Lung (tissue), 12 donors: Measurements from ENCODE around the gene SHLD2. TPM values are rescaled to one million over a fixed set of nuclear protein-coding genes. Genes with fewer than 3 reads are reported as not detected.

Source experiments
- ATAC-seq: fragments of 200-7000 bp; cut with Tn5 transposase; one replicate; pipeline ENCODE4 v1.9.1; 2020; ENCODE audit warnings: moderate number of reproducible peaks; ENCODE audit not compliant: insufficient read depth, low FRiP score
- DNase-seq, 3 donors: peaks; one replicate each; pipeline ENCODE4 v3.0.0-alpha.2; 2013 to 2017
- H3K27ac ChIP-seq, 2 donors: one replicate each; pipeline ENCODE4 v1.5.1; 2013; ENCODE audit warnings: mild to moderate bottlenecking in 2 of 2, moderate library complexity in 2 of 2, control low read depth in 1 of 2, inconsistent platforms in 1 of 2, low read depth in 1 of 2, low read length in 1 of 2
- H3K27me3 ChIP-seq, 3 donors: one replicate each; pipeline ENCODE4 v1.5.1; 2013; ENCODE audit warnings: low read length in 2 of 3; ENCODE audit not compliant: control insufficient read depth in 3 of 3, insufficient read depth in 3 of 3
- H3K36me3 ChIP-seq, 4 donors: one replicate each; pipeline ENCODE4 v1.5.1; 2013; ENCODE audit warnings: low read length in 4 of 4, mild to moderate bottlenecking in 1 of 4, moderate library complexity in 1 of 4; ENCODE audit not compliant: control insufficient read depth in 4 of 4, insufficient read depth in 4 of 4
- H3K4me1 ChIP-seq, 5 donors: one replicate each; pipeline ENCODE4 v1.5.1; 2013; ENCODE audit warnings: low read length in 5 of 5, mild to moderate bottlenecking in 2 of 5, moderate library complexity in 1 of 5; ENCODE audit not compliant: control insufficient read depth in 5 of 5, insufficient read depth in 5 of 5
- H3K4me3 ChIP-seq: one replicate; pipeline ENCODE4 v1.5.1; 2013; ENCODE audit warnings: mild to moderate bottlenecking, control low read depth, moderate library complexity
- H3K9ac ChIP-seq, 2 donors: one replicate each; pipeline ENCODE4 v1.5.1; 2013; ENCODE audit warnings: low read length in 2 of 2, control low read depth in 1 of 2; ENCODE audit not compliant: insufficient read depth in 1 of 2
- H3K9me3 ChIP-seq, 4 donors: one replicate each; pipeline ENCODE4 v1.5.1; 2013; ENCODE audit warnings: low read length in 3 of 4, mild to moderate bottlenecking in 1 of 4, moderate library complexity in 1 of 4; ENCODE audit not compliant: control insufficient read depth in 4 of 4, insufficient read depth in 3 of 4
- WGBS, 2 donors: extraction: QIAGEN DNeasy Blood & Tissue Kit; methylation state at CpG; one replicate each; pipeline ENCODE4 v1.1.7; 2013; 5-methylcytosine and 5-hydroxymethylcytosine counted together
- polyA plus RNA-seq, 2 donors: library from polyadenylated mRNA; stranded (reverse); fragments of 200-250 nt; gene quantifications; one replicate each; pipeline ENCODE4 v1.2.1, GENCODE V29; 2013
- total RNA-seq, 2 donors: library from RNA; depleted of rRNA in 1 of 2; stranded (reverse); fragments of >200 nt in 1 of 2; gene quantifications; one replicate each; pipeline ENCODE4 v1.2.1, GENCODE V29; 2014 to 2021
- TF ChIP-seq, protein P1 (sequence below): IDR thresholded peaks from 2 replicates; pipeline ENCODE4 v1.5.1; 2012; ENCODE audit warnings: mild to moderate bottlenecking; ENCODE audit errors: control extremely low read depth, extremely low read depth
- donor health status: control.
- donor health status: control.
- donor health status: Bipolar disorder and iron deficiency.
- donor health status: healthy.
- donor health status: DM: yes; HTN: yes; CAD: no.

The SHLD2 gene
- total and polyA plus RNA-seq, 4 donors = 12.8 to 34.5 (median 21.1) TPM

DNA sequence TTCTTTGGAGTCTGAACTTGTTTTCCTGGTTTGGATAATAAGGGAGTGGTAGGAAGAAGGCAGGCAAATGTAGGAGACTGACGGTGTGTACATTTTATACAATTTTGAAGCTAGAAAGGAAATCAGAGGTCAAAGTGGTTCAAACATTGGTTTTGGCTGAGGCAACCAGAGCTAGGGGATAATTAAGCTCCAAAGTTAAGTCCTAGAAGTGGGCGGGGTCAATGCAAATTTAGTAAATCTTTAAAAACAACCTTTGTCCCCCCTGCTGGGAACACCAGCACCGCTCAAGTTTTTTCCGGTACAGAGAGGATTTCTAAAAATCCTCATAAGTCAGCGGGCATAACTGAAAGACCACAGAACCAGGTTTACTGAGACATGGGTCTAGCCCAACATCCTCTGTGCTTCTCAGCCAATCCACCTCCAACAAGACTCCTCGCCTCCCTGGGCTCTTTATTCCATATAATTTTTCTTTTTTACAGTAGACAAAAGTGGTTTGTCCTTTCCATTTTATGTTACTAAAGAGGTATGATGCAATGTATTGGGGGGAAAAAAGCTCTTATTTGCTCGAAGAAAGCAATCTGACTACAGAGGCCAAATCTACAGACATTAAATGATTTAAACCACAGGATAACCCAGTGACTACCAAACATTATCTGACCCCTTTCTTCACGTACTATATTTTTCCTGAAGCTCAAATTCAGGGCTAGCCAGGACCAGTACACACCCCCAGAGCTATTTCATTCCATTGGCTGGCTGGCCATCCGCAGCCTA is 2.0 kb upstream of the SHLD2 start:
- Histone ChIP-seq H3K4me1 (peaks cover 4 to 36% (median 15%) of the 10 kb centered on the region in 5 donors), H3K4me3 (peak overlapping the region; percentile 32), H3K9me3 (no peaks in the 10 kb centered on the region), H3K36me3 (peaks cover 0 to 3% (median 2%) of the 10 kb centered on the region in 4 donors), H3K27me3 (no peaks in the 10 kb centered on the region), H3K9ac (peak overlapping the region; percentile 16 to 43), H3K27ac (peak overlapping the region in 1 of 2 donors; percentile 48)
- TF ChIP-seq, protein P1, sequence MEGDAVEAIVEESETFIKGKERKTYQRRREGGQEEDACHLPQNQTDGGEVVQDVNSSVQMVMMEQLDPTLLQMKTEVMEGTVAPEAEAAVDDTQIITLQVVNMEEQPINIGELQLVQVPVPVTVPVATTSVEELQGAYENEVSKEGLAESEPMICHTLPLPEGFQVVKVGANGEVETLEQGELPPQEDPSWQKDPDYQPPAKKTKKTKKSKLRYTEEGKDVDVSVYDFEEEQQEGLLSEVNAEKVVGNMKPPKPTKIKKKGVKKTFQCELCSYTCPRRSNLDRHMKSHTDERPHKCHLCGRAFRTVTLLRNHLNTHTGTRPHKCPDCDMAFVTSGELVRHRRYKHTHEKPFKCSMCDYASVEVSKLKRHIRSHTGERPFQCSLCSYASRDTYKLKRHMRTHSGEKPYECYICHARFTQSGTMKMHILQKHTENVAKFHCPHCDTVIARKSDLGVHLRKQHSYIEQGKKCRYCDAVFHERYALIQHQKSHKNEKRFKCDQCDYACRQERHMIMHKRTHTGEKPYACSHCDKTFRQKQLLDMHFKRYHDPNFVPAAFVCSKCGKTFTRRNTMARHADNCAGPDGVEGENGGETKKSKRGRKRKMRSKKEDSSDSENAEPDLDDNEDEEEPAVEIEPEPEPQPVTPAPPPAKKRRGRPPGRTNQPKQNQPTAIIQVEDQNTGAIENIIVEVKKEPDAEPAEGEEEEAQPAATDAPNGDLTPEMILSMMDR = no peak
- no peak for ATAC-seq
- peak; percentile 16 to 66 (median 65) for DNase-seq
- 5 to 11% methylated on average over 9 of the region's 9 CpGs for WGBS, 2 donors

DNA sequence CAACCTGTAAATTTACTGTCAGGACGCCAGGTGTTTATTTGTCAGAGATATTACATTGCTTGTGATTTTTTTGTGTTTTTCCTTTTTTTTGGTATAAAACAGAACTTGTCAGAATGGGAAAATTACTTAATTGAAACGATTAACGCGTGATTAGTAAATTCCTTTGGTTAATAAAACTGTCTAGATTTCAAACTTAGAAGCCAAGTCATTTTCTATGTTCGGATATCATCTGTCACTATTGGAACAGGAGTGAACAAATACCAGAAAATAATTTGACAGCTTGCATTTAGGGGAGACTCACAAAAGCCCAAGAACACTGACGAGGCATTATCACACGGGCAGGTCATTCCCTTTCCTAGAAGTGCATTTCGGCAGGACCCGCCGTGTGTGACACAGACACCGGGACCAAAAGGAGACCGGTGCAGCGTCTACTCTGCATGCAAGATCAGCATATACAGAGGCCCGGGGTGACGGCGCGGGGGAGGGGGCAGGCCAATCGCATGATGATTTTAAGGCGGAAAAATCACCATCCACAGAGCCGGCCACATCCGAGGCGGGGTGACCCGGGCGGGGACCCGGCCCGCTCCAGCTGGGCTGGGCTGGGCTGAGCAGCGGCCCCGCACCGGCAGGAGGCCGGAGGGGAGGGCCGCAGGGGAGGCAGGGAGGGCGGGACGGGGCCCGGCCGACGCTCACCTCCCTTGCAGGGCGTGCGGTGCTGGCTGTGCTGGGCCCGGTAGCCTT is 1.2 kb upstream of the SHLD2 start:
- Histone ChIP-seq H3K27me3 (no peaks in the 10 kb centered on the region), H3K4me3 (peak overlapping the region; percentile 66), H3K9me3 (no peaks in the 10 kb centered on the region), H3K36me3 (peaks cover 0 to 4% (median 2%) of the 10 kb centered on the region in 4 donors), H3K4me1 (peaks cover 4 to 36% (median 15%) of the 10 kb centered on the region in 5 donors), H3K27ac (peak overlapping the region; percentile 98 to 100), H3K9ac (peak overlapping the region; percentile 31 to 43)
- DNase-seq (peak; percentile 70 to 72 (median 70)), ATAC-seq (peak; percentile 13)
- TF ChIP-seq, protein P1 = no peak
- 1% methylated on average over 29 to 39 of the region's 39 CpGs for WGBS, 2 donors

DNA sequence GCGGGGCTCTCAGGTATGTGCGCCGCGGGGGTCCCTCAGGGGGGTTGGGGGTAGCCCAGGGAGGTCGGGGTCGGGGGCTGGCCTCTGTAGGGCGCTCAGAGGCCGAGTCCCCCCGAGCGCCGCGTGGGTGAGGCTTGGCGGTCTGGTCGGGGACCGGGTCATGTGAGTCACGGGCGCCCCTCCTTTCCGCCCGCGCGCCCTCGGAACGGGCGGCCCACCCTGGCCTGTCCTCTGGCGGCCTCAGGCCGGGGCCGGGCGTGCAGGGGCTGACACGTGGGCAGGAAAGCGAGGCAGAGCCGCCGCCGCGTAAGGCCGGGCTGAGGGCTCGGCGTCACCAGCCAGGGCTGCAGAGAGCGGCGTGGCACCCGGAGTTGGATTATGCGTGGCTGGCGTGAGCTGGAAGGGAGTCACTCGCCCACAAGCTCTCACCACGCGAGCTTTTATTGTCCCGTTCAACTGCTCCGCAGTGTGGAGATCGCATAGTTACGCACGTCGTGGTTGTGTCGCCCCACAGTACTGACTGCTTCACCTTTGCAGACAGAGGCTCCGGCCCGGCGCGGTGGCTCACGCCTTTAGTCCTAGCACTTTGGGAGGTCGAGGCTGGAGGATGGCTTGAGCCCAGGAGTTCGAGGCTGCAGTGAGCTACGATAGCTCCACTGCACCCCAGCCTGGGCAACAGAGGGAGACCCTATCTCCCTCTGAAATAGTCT is 385 bp downstream of the SHLD2 start:
- Histone ChIP-seq H3K4me3 (peak overlapping the region; percentile 41), H3K36me3 (peaks cover 0 to 10% (median under 1%) of the 10 kb centered on the region in 4 donors), H3K4me1 (peaks cover 4 to 33% (median 15%) of the 10 kb centered on the region in 5 donors), H3K27ac (peak overlapping the region; percentile 92 to 95), H3K27me3 (no peaks in the 10 kb centered on the region), H3K9me3 (no peaks in the 10 kb centered on the region), H3K9ac (peak overlapping the region; percentile 14 to 93)
- DNase-seq (peak; percentile 80 to 82 (median 82)), ATAC-seq (peak; percentile 84)
- WGBS, 2 donors = 1% methylated on average over 41 to 60 of the region's 60 CpGs
- TF ChIP-seq, protein P1 = no peak
